HG02759 (cell line): ENCODE data around the gene GDAP2.

Source experiments
- ATAC-seq: cut with Tn5 transposase; IDR thresholded peaks from one replicate; pipeline ENCODE4 v1.9.1; 2021; ENCODE audit warnings: mild to moderate bottlenecking, moderate library complexity; ENCODE audit not compliant: unreplicated experiment

Gene GDAP2

GRCh38 chr1:117842408-117843170, 86.8 kb downstream of the GDAP2 start:
- ATAC-seq: no peak

DNA sequence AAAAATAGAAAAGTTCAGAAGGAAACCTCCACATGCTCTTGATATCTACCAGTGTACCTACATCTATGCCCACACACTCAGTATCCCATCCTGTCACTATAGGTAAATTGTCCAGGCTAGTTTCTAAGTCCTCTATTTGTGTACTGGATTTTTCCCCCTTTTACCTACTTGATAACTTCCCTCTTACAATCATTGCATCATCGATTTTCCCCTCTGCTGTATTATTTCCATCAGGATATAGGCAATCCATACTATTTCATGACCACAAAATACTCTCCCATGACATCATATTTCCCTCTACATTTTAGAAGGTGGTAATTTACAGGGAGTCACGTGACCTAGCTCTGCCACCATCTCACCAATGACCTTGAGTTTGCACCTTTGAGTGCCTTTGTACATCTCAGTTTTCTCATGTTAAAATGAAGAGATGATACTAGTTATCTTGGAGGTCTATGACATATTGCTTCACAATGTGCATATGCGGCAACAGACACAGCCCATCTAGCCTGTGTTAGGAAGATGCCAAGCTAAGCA, 88.2 kb downstream of the GDAP2 start:
- ATAC-seq: no peak

- ATAC-seq: no peak
Measured at GRCh38 chr1:117838911-117839310, 90.5 kb downstream of the GDAP2 start.

GRCh38 chr1:117836069-117836468, 93.4 kb downstream of the GDAP2 start:
- no peak for ATAC-seq

- no peak for ATAC-seq
Measured at GRCh38 chr1:117834416-117834815, 95.0 kb downstream of the GDAP2 start.

GRCh38 chr1:117832453-117832852, 97.0 kb downstream of the GDAP2 start:
- ATAC-seq: no peak

- no peak for ATAC-seq
Measured at GRCh38 chr1:117830222-117830621, 99.2 kb downstream of the GDAP2 start.

- ATAC-seq: no peak
Measured at GRCh38 chr1:117828201-117828600, 101.2 kb downstream of the GDAP2 start.

DNA sequence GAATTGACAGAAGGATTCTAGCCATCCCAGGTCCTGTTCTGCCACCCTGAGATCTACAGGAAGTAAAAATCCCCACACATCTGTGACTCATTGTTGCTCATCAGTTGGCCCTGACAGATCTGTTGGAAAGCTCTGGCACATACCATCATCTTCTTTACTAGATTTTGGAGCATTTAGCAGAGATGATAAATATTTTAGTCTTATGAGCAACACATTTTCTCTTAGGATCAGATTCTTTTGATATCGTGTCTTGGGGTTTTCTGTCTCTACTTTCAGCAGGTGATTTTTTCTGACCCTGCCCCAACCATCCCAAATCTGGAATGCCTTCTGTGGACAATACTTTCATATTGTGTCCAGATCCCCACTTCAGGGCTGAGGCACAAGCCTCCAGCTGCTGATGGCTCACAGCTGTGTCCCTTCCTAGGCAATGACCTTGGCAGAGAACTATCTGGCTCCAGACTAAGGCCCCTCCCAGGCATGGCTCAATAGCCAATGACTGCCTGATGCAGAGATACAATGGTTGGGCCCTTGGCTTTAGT, 102.8 kb downstream of the GDAP2 start:
- ATAC-seq: no peak

DNA sequence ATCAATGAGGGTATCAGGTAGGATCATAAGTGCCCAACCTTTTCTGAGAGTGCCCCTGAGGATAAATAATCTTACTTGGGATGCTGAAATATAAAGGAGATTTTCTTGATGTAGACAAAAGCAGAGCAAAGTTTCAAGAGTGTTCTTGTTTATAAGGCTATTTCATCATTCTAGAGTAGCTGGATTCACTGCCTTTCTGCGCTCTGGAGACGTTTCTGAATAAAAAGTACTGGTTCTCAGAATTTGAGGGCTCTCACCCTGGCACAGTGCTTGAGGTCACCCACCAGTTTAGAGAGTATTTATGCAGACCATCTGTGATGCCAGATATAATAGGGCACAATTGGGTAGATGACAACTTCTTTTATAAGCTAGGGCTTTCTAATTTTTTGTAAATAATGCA, 103.3 kb downstream of the GDAP2 start:
- ATAC-seq: no peak

- no peak for ATAC-seq
Measured at GRCh38 chr1:117825414-117825813, 104.0 kb downstream of the GDAP2 start.

DNA sequence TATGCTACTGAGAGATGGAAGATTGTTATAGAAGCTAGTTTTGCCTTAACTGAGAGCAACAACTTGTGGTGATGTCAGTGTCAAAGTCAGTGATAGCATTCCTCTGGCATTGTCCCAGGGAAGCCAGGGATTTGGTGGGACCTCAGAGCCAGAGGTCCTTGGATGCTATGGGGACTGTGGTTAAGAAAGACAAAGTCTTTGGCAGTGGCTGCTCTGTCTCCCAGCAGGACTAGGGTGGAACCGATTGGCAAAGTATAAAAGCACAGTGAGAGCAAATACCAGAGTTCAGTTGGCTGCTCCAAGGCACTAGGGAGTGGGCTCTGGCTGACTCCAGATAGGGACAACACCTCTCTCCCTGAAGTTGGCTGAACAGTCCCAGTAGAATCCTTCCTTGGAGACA, 104.8 kb downstream of the GDAP2 start:
- ATAC-seq: no peak

DNA sequence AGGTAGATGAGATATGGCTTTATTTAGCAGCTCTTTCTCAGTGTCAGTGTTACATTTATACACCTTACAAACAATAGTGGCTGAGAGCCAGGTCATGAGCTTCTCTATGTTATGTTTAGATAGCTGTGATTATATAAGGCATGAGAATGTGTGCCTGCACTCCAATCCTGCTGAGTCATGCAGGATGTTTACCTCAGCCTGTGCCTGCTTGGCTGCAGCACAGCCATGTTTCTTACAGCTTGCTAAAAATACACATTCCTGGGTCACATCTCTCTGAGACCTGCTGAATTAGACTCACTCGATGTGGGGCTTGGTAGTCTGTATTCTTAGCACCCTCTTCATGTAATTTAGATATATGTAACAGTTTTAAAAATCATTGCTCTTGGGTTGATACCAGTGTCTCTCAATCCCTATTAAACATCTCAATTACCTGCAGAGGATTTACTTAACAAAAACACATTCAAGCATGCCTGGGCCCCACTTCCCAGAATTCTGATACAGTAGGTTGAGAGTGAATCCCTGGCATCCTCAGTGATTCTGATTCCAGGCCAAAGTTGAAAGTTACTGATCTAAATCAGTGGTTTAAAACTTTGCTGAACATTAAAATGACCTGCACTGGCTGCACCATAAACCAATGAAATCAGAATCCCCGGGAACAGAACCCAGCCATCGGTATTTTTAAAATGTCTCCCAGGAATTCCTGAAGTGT, 107.5 kb downstream of the GDAP2 start:
- no peak for ATAC-seq

DNA sequence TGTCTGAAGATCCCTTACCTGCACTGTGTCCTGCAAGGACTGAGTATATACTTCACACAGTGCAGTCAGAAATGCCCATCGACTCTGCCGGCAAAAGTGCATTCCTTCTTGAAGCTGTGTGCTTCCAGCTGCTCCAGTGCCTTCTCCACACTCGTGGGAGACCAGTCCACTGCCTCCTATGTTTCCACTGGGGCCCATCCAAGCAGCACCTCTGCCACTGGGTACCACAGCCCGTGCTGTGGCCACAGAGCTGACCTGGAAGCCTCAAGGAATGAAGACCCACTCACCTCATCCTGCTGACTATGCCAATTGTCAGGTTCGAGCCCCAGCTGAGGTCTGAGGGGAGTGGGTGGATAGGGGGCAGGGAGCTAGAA, 108.1 kb downstream of the GDAP2 start:
- ATAC-seq: no peak

DNA sequence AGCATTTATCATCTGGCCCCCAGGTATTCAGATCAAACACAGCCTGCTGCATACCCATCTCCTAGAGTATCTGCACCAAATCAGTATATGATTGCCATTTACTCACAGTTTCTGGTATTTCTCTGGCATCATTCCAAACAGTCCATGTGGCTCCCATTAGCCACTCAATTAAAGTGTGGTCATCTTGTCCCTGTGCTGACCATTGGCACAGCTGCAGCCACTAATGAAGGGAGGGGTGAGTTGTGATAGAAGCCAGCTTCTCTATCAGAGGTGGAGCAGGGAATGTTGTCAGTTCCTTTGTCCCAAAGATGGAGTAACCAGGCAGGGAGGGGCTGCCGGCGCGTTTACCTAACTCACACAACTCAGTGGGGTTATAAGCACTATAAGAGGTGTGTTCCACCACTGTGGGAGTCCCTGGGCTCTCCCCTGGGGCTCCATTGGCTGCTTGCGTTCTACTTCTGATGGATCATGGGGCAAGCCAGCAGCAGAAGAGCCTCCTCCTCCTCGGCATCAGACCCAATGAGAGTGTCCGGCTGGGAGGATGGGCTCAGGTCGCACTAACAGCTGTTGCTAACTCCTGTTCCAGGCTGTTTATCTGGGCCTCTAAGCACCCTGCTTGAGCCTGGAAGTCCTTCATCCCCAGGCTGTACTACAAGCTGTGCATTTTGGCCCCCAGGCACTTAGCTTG, 108.6 kb downstream of the GDAP2 start:
- ATAC-seq: no peak

DNA sequence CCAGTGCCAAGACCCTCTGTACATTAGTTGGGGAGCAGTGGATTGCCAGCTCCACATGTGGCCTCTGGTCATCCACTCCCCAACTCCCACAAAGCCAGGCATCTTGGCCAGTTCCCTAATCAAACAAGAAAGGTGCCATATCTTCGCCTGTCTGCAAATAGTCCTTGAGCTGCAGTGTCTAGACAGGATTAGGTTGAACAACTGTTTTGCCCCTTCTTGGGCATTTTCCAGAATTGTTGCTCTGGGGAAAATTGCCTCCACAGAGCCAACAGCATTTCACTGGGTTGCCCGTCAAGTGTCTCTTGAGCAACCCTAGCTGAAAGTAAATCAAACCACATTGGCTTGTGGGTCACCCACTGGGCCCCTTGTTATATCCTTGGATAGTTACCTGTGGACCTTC, 109.3 kb downstream of the GDAP2 start:
- ATAC-seq: no peak

DNA sequence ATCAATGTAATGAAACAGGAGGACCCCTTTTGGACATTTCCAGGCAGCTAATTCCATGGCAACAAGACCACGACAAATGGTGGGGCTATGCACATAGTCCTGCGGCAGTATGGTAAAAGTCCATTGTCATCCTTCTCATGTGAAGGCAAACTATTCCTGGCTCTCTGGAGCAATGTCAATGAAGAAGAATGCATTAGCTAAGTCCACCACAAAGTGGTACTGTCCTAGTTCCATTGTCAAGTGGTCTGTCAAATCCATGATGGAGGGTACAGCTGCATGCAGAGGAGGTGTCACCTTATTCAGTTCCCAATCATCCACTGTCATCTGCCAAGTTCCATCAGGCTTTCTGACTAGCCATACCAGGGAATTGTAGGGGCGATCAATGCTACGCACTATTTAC, 110.1 kb downstream of the GDAP2 start:
- no peak for ATAC-seq

DNA sequence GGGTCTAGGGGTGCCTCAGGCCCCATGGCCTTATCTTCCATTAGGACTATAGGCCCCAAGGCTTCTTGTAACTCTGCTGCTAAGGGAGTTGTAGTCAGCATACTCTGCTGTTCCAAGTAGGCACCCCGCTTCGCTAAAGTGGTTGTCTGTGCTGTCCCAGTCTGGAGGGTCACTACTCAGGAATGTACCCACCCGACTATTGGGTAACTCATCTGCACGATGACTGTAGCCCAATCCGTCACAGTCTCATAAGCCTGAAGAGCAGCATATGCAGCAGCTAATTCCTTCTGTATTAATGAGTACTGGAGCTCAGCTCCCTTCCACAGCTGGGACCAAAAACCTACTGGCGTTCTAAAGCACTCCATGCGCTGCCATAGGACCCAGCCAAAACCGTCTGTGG, 111.0 kb downstream of the GDAP2 start:
- no peak for ATAC-seq

- no peak for ATAC-seq
Measured at GRCh38 chr1:117817629-117818028, 111.8 kb downstream of the GDAP2 start.

GRCh38 chr1:117815926-117816325, 113.5 kb downstream of the GDAP2 start:
- ATAC-seq: no peak
